HG03354 (cell line): Measurements from ENCODE around the gene NCLN.
"Not testable (repeated sequence)": the region's sequence is repeated elsewhere in the genome, so short reads cannot be mapped to it uniquely, and the experiment has no call there.

Experiments used
- ATAC-seq: cut with Tn5 transposase; IDR thresholded peaks from one replicate; pipeline ENCODE4 v1.9.1; 2021; ENCODE audit warnings: mild to moderate bottlenecking; ENCODE audit not compliant: unreplicated experiment, poor library complexity, severe bottlenecking

NCLN gene

GRCh38 chr19:3178377-3178972 lies 7.3 kb upstream of the NCLN start, which contains the start of gene S1PR4:
Gene S1PR4, plus strand, starts transcription at chr19:3178769. Its CDS starts 24 bp downstream, at chr19:3178793.
- ATAC-seq: peak; percentile 42

GRCh38 chr19:3178973-3179738 lies 6.6 kb upstream of the NCLN start:
- ATAC-seq: peak; percentile 15

- ATAC-seq: no peak
Measured at GRCh38 chr19:3179739-3180293, 5.9 kb upstream of the NCLN start.

GRCh38 chr19:3183721-3184641 lies 1.7 kb upstream of the NCLN start:
- ATAC-seq: no peak

DNA sequence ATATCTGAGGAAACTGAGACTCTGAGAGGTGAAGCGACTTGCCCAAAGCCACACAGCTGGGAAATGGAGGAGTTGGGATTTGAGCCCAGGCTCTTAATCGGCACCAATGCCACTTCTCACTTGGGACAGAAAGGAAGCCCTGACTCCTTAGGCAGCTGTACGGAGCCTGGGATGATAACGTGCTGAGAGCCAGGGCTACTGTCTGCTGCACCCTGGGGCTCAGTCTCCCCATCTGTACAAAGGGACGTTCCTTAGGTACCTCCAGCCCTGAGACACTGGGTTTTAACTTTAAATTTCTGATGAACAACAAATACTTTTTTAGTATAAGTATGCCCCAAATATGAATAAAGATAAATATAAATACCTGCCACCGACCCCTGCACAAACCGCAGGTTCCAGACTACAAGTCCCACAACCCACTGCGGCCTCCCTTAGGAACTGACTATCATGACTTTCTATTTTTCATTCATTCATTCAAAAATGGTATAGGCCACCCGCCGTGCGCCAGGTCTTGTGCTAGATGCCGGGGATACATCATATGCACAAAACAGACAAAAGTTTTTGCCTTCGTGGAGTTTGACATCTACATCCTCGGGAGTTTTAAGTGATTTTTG lies 776 bp upstream of the NCLN start:
- ATAC-seq: peak; percentile 31

GRCh38 chr19:3186160-3186688 lies 494 bp downstream of the NCLN start:
- no peak for ATAC-seq

DNA sequence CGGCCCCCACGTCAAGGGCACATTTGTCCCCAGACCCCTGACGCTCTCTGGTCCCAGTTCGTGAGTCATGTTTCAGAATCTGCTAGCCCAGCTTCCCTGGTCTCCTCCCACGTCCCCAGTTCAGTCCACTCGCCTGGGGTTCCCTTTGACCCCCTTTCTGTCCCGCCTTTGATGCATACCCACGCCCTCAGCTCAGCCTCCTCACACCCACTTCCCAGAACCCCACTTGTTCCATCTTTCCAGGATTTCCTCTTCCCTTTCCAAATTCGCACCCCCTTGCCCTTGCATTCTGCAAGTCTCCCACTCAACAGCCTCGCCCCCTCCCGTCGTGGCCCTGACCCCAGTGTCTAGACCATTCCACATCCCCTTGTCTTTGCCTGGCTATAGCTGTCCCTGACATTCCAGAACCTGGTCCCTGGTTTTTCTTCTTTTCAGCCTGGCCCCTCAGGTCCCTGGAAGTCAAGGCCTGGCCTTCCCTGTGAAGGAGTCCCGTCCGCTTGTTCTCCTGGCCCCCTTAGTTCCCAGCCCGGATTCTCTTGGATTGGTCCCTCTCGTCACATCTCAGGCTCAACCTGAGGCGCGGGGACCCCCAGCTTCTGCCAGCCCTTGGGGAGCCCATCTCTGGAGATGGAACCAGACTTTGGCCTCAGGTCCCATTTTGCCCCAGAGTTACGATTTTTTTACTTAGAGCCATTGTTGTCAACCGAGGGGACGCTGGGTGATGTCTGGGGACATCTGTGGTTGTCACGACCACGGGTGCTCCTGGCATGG lies 1.3 kb downstream of the NCLN start:
- ATAC-seq: no peak

DNA sequence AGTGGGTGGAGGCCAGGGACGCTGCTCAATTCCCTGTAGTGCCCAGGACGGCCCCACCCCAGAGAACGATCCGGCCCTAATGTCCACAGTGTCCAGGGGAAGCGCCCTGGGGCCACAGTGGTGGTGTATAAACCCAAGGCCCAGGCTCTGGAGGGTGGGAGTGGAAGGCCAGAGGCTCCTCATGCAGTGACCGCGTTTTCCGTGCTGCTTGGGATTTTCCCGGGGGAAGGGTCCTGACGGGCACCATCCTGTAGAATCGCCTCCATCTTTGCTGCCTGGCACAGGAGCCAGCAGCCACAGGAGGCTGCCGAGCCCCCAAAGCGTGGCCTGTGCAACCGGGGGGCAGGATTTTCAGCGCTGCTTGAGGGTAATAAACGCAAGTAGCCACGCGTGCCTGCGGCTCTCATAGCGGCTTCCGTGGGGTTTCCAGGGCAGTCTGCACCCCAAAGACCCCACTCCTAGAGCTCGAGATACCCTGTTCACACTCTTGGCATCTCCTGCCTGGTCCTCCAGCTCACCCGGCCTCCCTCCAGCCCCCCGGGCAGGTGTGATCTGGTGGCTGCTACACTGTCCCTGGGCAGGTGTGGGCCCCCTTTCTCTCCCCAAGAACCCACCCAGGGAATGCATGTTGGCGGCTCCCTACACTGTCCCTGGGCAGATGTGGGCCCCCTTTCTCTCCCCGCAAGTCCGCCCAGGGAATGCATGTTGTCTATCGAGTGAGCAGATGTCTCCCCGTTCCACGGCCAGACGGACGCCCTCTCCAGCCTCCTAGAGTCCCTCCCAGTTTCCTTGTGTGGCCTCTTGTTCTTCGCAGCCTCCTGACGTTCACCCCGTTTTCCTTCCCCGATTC lies 2.2 kb downstream of the NCLN start:
- ATAC-seq: no peak

GRCh38 chr19:3188627-3189596 lies 3.2 kb downstream of the NCLN start:
- ATAC-seq: no peak

GRCh38 chr19:3189702-3190469 lies 4.2 kb downstream of the NCLN start:
- no peak for ATAC-seq

DNA sequence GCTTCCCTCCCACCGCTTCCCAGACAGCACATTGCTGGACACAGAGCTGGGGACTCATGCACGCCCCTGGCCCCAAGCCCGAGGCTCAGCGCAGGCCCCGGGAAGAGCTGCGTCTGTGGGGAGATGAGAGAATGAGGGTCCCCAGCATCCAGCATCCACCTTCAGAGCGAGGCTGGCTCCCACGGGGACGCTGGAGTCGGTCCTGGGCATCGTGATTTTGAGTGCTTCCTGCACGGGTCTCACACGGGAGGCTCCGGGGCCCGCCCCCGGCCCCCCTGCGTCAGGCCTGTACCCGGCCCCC lies 4.7 kb downstream of the NCLN start:
- no peak for ATAC-seq

GRCh38 chr19:3190921-3191805 lies 5.4 kb downstream of the NCLN start:
- ATAC-seq: no peak

- ATAC-seq: not testable (repeated sequence)
Measured at GRCh38 chr19:3191806-3192104, 6.0 kb downstream of the NCLN start.

- no peak for ATAC-seq
Measured at GRCh38 chr19:3192228-3192635, 6.5 kb downstream of the NCLN start.

DNA sequence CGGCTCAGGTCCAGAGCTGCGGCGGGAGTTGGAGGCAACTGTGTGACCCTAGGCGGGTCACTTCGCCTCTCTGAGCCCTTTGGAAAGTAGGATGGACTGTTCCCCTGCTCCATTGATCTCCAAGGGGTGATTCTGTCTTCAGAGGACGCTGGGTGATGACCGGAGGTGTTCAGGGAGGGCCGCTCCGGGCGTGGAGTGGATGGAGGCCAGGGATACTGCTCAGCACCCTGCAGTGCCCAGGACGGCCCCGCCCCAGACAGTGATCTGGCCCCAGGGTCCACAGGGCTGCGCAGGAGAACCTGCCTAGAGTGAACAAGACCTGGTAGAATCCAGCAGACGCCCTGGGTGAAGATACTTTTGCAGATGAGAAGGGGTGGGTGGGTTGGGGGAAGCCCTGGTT lies 7.0 kb downstream of the NCLN start:
- ATAC-seq: no peak
